ENCODE measurements around the gene CLDN25.

Gene CLDN25

DNA sequence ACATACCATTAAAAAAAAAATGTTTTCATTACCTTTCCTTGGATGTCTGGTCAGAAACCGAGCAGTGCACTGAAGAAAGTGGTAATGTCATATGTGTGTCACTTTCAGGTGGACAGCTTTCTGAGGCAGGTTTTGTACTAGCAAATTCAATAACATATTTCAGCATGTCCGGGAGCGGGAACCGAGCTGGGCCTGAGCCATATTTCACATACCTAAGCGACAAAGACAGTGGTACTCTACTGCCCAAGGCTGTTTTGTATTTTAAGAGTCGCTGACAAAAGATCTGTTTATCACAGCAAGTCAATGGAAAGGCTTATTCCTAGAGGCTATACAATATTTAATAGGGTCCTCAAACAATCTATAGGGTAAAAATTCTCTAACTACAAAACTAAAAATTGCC lies 38.0 kb downstream of the CLDN25 start:
- Histone ChIP-seq H3K4me2 (ENCODE audit: low read length) (no peak overlapping the region), H3K27ac (no peak overlapping the region), H3K9ac (no peak overlapping the region), H3K27me3 (ENCODE audit: control insufficient read depth, insufficient read depth, low read length) (no peaks in the 10 kb centered on the region), H3K9me3 (ENCODE audit: control insufficient read depth, low read length) (no peaks in the 10 kb centered on the region), H3K4me1 (no peaks in the 10 kb centered on the region), H3K4me3 (ENCODE audit: low read depth, low read length) (no peak overlapping the region), H3K79me2 (no peaks in the 10 kb centered on the region), H2AFZ (no peak overlapping the region), H3K36me3 (ENCODE audit: control insufficient read depth, insufficient read depth, low read length) (no peaks in the 10 kb centered on the region)
- TF ChIP-seq CTCF (IDR thresholded peaks at IDR 0.05) = no peak

- TF ChIP-seq CTCF (IDR thresholded peaks at IDR 0.05) = no peak
- Histone ChIP-seq H3K4me3 (ENCODE audit: low read depth, low read length) (no peak overlapping the region), H3K79me2 (no peaks in the 10 kb centered on the region), H3K4me1 (no peaks in the 10 kb centered on the region), H3K36me3 (ENCODE audit: control insufficient read depth, insufficient read depth, low read length) (no peaks in the 10 kb centered on the region), H2AFZ (no peak overlapping the region), H3K9me3 (ENCODE audit: control insufficient read depth, low read length) (no peaks in the 10 kb centered on the region), H3K4me2 (ENCODE audit: low read length) (no peak overlapping the region), H3K27me3 (ENCODE audit: control insufficient read depth, insufficient read depth, low read length) (no peaks in the 10 kb centered on the region), H3K9ac (no peak overlapping the region), H3K27ac (no peak overlapping the region)
Measured at GRCh38 chr11:113818426-113818825, 38.8 kb downstream of the CLDN25 start.

DNA sequence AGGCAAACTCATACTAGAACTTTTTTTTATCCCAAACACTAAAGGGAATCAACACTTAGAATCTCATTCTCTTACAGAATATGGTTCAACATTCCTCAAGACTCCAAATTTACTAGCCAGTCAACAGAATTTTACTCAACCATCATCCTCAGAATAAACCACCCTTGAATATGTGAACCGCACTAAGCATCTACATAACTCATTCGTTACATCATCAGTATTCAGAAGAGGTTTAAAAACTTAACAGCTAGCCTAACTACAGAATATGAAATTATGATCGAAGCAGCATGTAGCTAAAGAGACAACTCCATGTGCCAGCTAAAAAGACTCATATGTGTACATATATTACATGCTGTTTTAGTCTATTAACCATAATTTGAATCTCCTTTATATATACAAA lies 47.9 kb downstream of the CLDN25 start:
- Histone ChIP-seq H3K9ac (no peak overlapping the region), H2AFZ (no peak overlapping the region), H3K27me3 (ENCODE audit: control insufficient read depth, insufficient read depth, low read length) (no peaks in the 10 kb centered on the region), H3K9me3 (ENCODE audit: control insufficient read depth, low read length) (no peaks in the 10 kb centered on the region), H3K4me2 (ENCODE audit: low read length) (no peak overlapping the region), H3K4me3 (ENCODE audit: low read depth, low read length) (no peak overlapping the region), H3K79me2 (no peaks in the 10 kb centered on the region), H3K4me1 (no peaks in the 10 kb centered on the region), H3K27ac (no peak overlapping the region), H3K36me3 (ENCODE audit: control insufficient read depth, insufficient read depth, low read length) (no peaks in the 10 kb centered on the region)
- no peak for TF ChIP-seq CTCF (IDR thresholded peaks at IDR 0.05)

GRCh38 chr11:113828191-113828590 lies 48.6 kb downstream of the CLDN25 start:
- H3K27ac ChIP-seq = no peak overlapping the region
- H3K27me3 ChIP-seq (ENCODE audit: control insufficient read depth, insufficient read depth, low read length) = no peaks in the 10 kb centered on the region
- no peak overlapping the region for H3K4me3 ChIP-seq (ENCODE audit: low read depth, low read length)
- no peaks in the 10 kb centered on the region for H3K79me2 ChIP-seq
- H3K9ac ChIP-seq = no peak overlapping the region
- no peak overlapping the region for H3K4me2 ChIP-seq (ENCODE audit: low read length)
- H3K9me3 ChIP-seq (ENCODE audit: control insufficient read depth, low read length) = no peaks in the 10 kb centered on the region
- H3K36me3 ChIP-seq (ENCODE audit: control insufficient read depth, insufficient read depth, low read length) = no peaks in the 10 kb centered on the region
- H3K4me1 ChIP-seq = no peaks in the 10 kb centered on the region
- H2AFZ ChIP-seq = no peak overlapping the region
- TF ChIP-seq CTCF (IDR thresholded peaks at IDR 0.05) = no peak

DNA sequence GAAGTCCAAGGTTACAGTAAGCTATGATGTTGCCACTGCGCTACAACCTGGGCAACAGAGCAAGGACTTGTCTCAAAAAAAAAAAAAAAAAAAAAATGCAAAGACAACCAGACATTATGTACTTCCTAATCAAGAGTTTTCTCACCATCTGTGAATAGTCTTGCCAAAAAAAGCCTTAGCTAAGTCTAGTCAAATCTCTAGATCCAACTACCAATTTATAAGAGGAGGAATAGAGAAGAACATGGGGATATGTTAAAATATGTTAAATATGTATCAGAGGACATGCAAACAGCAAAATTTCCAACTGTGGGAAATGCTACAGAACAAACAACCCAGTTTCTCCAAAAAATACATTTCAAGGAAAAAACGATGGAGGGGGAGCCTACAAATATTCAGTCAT lies 50.2 kb downstream of the CLDN25 start:
- H3K4me2 ChIP-seq (ENCODE audit: low read length) = no peak overlapping the region
- no peaks in the 10 kb centered on the region for H3K4me1 ChIP-seq
- no peak overlapping the region for H3K9ac ChIP-seq
- H3K27ac ChIP-seq = no peak overlapping the region
- H3K27me3 ChIP-seq (ENCODE audit: control insufficient read depth, insufficient read depth, low read length) = no peaks in the 10 kb centered on the region
- no peak overlapping the region for H3K4me3 ChIP-seq (ENCODE audit: low read depth, low read length)
- no peaks in the 10 kb centered on the region for H3K36me3 ChIP-seq (ENCODE audit: control insufficient read depth, insufficient read depth, low read length)
- H3K9me3 ChIP-seq (ENCODE audit: control insufficient read depth, low read length) = no peaks in the 10 kb centered on the region
- no peaks in the 10 kb centered on the region for H3K79me2 ChIP-seq
- no peak for TF ChIP-seq CTCF (IDR thresholded peaks at IDR 0.05)
- H2AFZ ChIP-seq = no peak overlapping the region

Data from parathyroid adenoma (tissue), 2 donors.